ENCODE data around the gene ELMOD1. TPM values are rescaled to one million over a fixed set of nuclear protein-coding genes. Genes with fewer than 3 reads are reported as not detected.

The ELMOD1 gene
- total and polyA plus RNA-seq, 2 donors (not counting 3 experiments of a cell fraction or from before 2014, with no cell fraction given) = 1.6 to 2.4 TPM

- H3K4me2 ChIP-seq (ENCODE audit: insufficient read depth, low read length) = no peak overlapping the region
- H3K9ac ChIP-seq (replicated peaks; ENCODE audit: extremely low read depth, insufficient read depth, low read length) = no peak overlapping the region
- ChIA-PET CTCF (interaction anchor here (1.2 to 11.8 kb wide), 6 partner anchors 10 to 147 kb away, joined by 4 to 177 read pairs (median 4); no protein-coding TSS in a partner anchor), POLR2A (no interaction called here)
- dilution Hi-C loops (cut with MboI; ENCODE audit: extremely low pct_ligation_motif_present, low sequenced_read_pairs) (no loop called here), intact Hi-C loops (cut with micrococcal nuclease) (no loop called here)
- peaks cover 13 to 35% of the 10 kb centered on the region in 2 experiments for H3K27me3 ChIP-seq (ENCODE audit: control insufficient read depth in 2 of 2, insufficient read depth in 2 of 2, low read length in 2 of 2)
- no peaks in the 10 kb centered on the region for H3K9me3 ChIP-seq (replicated peaks; ENCODE audit: control insufficient read depth, insufficient read depth, low read length)
- no peaks in the 10 kb centered on the region for H4K20me1 ChIP-seq (replicated peaks; ENCODE audit: control insufficient read depth, extremely low read depth, insufficient read depth, low read length)
- no TSS peak for BruUV-seq (replicated peaks)
- no peaks in the 10 kb centered on the region for H3K36me3 ChIP-seq (ENCODE audit: control insufficient read depth in 2 of 2, extremely low read depth in 1 of 2, insufficient read depth in 2 of 2, low read length in 2 of 2)
- no peak for DNase-seq (ENCODE audit: low read depth, low spot score)
- H3K4me3 ChIP-seq (replicated peaks in 1 of 3; ENCODE audit: insufficient read depth in 1 of 3, low read depth in 1 of 3, low read length in 3 of 3) = no peak overlapping the region
- FAIRE-seq = no peak
- TF ChIP-seq GATA2 (IDR thresholded peaks at IDR 0.05; ENCODE audit: insufficient read depth, insufficient read length, low read depth, low read length) = no peak
- no peak for TF ChIP-seq MYC (IDR thresholded peaks at IDR 0.05; ENCODE audit: low read depth, low read length)
- no peak for TF ChIP-seq POLR2AphosphoS5 (IDR thresholded peaks at IDR 0.05; ENCODE audit: insufficient read depth, low read depth, low read length)
- no peak for TF ChIP-seq JUN (IDR thresholded peaks at IDR 0.05; ENCODE audit: borderline replicate concordance, insufficient read depth, insufficient read length, low read depth)
- no peak for TF ChIP-seq MAX (IDR thresholded peaks at IDR 0.05; ENCODE audit: insufficient read depth, insufficient read length)
- no peak for TF ChIP-seq CTCF (IDR thresholded peaks at IDR 0.05; ENCODE audit: extremely low read depth in 1 of 2, insufficient read depth in 1 of 2, low read depth in 1 of 2, low read length in 2 of 2)
- no peak for TF ChIP-seq EZH2 (IDR thresholded peaks at IDR 0.05; ENCODE audit: borderline replicate concordance, low read depth, low read length, severe bottlenecking)
- TF ChIP-seq POLR2A (IDR thresholded peaks at IDR 0.05; ENCODE audit: low read depth, low read length) = no peak
- no peak for TF ChIP-seq FOS (IDR thresholded peaks at IDR 0.05; ENCODE audit: borderline replicate concordance, insufficient read depth, low read length)
- H2AFZ ChIP-seq (ENCODE audit: low read depth, low read length) = no peak overlapping the region
- H3K27ac ChIP-seq (ENCODE audit: insufficient read depth, low read depth, low read length) = no peak overlapping the region
- no peaks in the 10 kb centered on the region for H3K9me1 ChIP-seq (replicated peaks; ENCODE audit: control insufficient read depth, extremely low read depth, insufficient read depth, low read length)
- H3K79me2 ChIP-seq (ENCODE audit: control insufficient read depth, insufficient read depth, low read length) = no peaks in the 10 kb centered on the region
- peaks cover 12% of the 10 kb centered on the region for H3K4me1 ChIP-seq (ENCODE audit: control insufficient read depth, extremely low read depth, insufficient read depth, low read length)
Observed at GRCh38 chr11:107593951-107594350, 3.0 kb downstream of the ELMOD1 start.

Measured in endothelial cell of umbilical vein (primary cell).